Activated CD4-positive, alpha-beta T cell treated with anti-CD3 and anti-CD28 coated beads for 36 hours (primary cell): ENCODE results near the gene SULT2B1. TPM values are rescaled to one million over a fixed set of nuclear protein-coding genes. Genes with fewer than 3 reads are reported as not detected.

Source experiments
- ATAC-seq: fragments of 200-7000 bp; cut with Tn5 transposase; one replicate; pipeline ENCODE4 v1.10.0; 2021; ENCODE audit warnings: mild to moderate bottlenecking, moderate library complexity
- CTCF ChIA-PET: fragments of 350-600 bp; sonication (Branson Sonifier 250); formaldehyde crosslinking; loops from one replicate; lab custom pipeline; 2021; ENCODE audit warnings: antibody characterized with exemption; lab: Charles Lee
- POLR2A ChIA-PET: fragments of 350-600 bp; sonication (Branson Sonifier 250); formaldehyde crosslinking; loops from one replicate; lab custom pipeline; 2021; ENCODE audit warnings: antibody characterized with exemption, inconsistent platforms; lab: Charles Lee
- DNase-seq: peaks from one replicate; pipeline ENCODE4 v3.0.0-alpha.2; 2020
- H3K27ac Mint-ChIP-seq: one replicate; pipeline ENCODE4 v1.8.0; 2021; ENCODE audit warnings: mixed read lengths
- H3K27me3 Mint-ChIP-seq: one replicate; pipeline ENCODE4 v1.8.0; 2021; ENCODE audit warnings: mixed read lengths
- H3K36me3 Mint-ChIP-seq: one replicate; pipeline ENCODE4 v1.8.0; 2021; ENCODE audit warnings: low read depth, mixed read lengths
- H3K4me1 Mint-ChIP-seq: one replicate; pipeline ENCODE4 v1.8.0; 2021; ENCODE audit warnings: mixed read lengths
- H3K4me3 Mint-ChIP-seq: one replicate; pipeline ENCODE4 v1.8.0; 2021; ENCODE audit warnings: mild to moderate bottlenecking, moderate library complexity, mixed read lengths
- H3K9me3 Mint-ChIP-seq: one replicate; pipeline ENCODE4 v1.8.0; 2021; ENCODE audit warnings: low read depth, mixed read lengths
- intact Hi-C, 2 experiments: fragments of 100-400 bp; cut with DNase I in 1 of 2; cut with micrococcal nuclease in 1 of 2; formaldehyde crosslinking; loops; one replicate each; pipeline versions ENCODE4 v1.14.2 to v1.15.1; 2022 to 2024; cut with DNase I, micrococcal nuclease
- total RNA-seq, 2 experiments: library from RNA; stranded (reverse); gene quantifications; one replicate each; pipeline ENCODE4 v1.2.3, GENCODE V29; 2021

The SULT2B1 gene
- total RNA-seq, 2 experiments from 2014 or later = not detected

- peak; percentile 62 for DNase-seq
- H3K27ac Mint-ChIP-seq = peak within 1 kb of the TSS; percentile 99
- no peak for ATAC-seq
- peak within 1 kb of the TSS; percentile 83 for H3K4me3 Mint-ChIP-seq
- POLR2A ChIA-PET = interaction anchor here (1.3 kb wide), 1 partner anchor 18 kb away, joined by 3 read pairs; the partner anchor contains the start of genes RPL18 and SPHK2
- H3K4me1 Mint-ChIP-seq = peaks cover 57% of the 10 kb centered on the region
- CTCF ChIA-PET = interaction anchor here (0.7 kb wide), 1 partner anchor 273 kb away, joined by 4 read pairs; the partner anchor contains the start of gene TMEM143
- intact Hi-C loops = loop anchor here (1.0 to 10.0 kb wide), 10 partner anchors 77 to 1522 kb away; partner anchors contain the start of genes FTL (in 2 of the 2), ALDH16A1 (in 1 of the 2), GYS1 (in 1 of the 2) and NOSIP (in 1 of the 2)
- no peaks in the 10 kb centered on the region for H3K9me3 Mint-ChIP-seq
- peaks cover 11% of the 10 kb centered on the region for H3K36me3 Mint-ChIP-seq
- H3K27me3 Mint-ChIP-seq = no peaks in the 10 kb centered on the region
Measured at GRCh38 chr19:48636859-48637448, 85.0 kb downstream of the SULT2B1 start, which contains the start of gene DBP. TSS of gene DBP (minus strand) at chr19:48637379. CDS start at chr19:48636994, 385 bp downstream.

GRCh38 chr19:48637449-48637947 is 85.5 kb downstream of the SULT2B1 start:
- H3K4me3 Mint-ChIP-seq = peak overlapping the region; percentile 83
- H3K36me3 Mint-ChIP-seq = peaks cover 11% of the 10 kb centered on the region
- peak overlapping the region; percentile 99 for H3K27ac Mint-ChIP-seq
- DNase-seq (peak; percentile 98), ATAC-seq (peak; percentile 75)
- H3K27me3 Mint-ChIP-seq = no peaks in the 10 kb centered on the region
- H3K9me3 Mint-ChIP-seq = no peaks in the 10 kb centered on the region
- POLR2A ChIA-PET = interaction anchor here (1.3 kb wide), 1 partner anchor 18 kb away, joined by 3 read pairs; the partner anchor contains the start of genes RPL18 and SPHK2
- intact Hi-C loops = loop anchor here (1.0 to 10.0 kb wide), 10 partner anchors 77 to 1523 kb away; partner anchors contain the start of genes FTL (in 2 of the 2), ALDH16A1 (in 1 of the 2), GYS1 (in 1 of the 2) and NOSIP (in 1 of the 2)
- CTCF ChIA-PET = interaction anchor here (0.7 kb wide), 1 partner anchor 274 kb away, joined by 4 read pairs; the partner anchor contains the start of gene TMEM143
- peaks cover 54% of the 10 kb centered on the region for H3K4me1 Mint-ChIP-seq

GRCh38 chr19:48637948-48638830 is 86.2 kb downstream of the SULT2B1 start:
- Mint-ChIP-seq H3K9me3 (no peaks in the 10 kb centered on the region), H3K4me1 (peaks cover 48% of the 10 kb centered on the region), H3K27ac (peak overlapping the region; percentile 99), H3K27me3 (no peaks in the 10 kb centered on the region), H3K36me3 (peaks cover 11% of the 10 kb centered on the region), H3K4me3 (peak overlapping the region; percentile 83)
- intact Hi-C loops = loop anchor here (1.0 to 10.0 kb wide), 12 partner anchors 8 to 1523 kb away; partner anchors contain the start of genes FTL (in 2 of the 2), ALDH16A1 (in 1 of the 2), C19orf73 (in 1 of the 2) and CA11 (in 1 of the 2)
- ATAC-seq = peak; percentile 16
- ChIA-PET POLR2A (interaction anchor here (0.6 to 1.3 kb wide), 2 partner anchors 19 to 323 kb away, joined by 3 to 5 read pairs; partner anchors contain the start of genes RPL18 and SPHK2), CTCF (no interaction called here)
- DNase-seq = peak; percentile 85

- POLR2A ChIA-PET = no interaction called here
- peak overlapping the region; percentile 83 for H3K4me3 Mint-ChIP-seq
- intact Hi-C loops = loop anchor here (1.0 to 10.0 kb wide), 8 partner anchors 7 to 1524 kb away; partner anchors contain the start of genes FTL (in 2 of the 2), ALDH16A1 (in 1 of the 2), C19orf73 (in 1 of the 2) and CA11 (in 1 of the 2)
Measured at GRCh38 chr19:48638831-48639381, 86.9 kb downstream of the SULT2B1 start.

GRCh38 chr19:48639483-48640375 is 87.8 kb downstream of the SULT2B1 start:
- intact Hi-C loops = loop anchor here (2.0 to 10.0 kb wide), 7 partner anchors 325 to 1525 kb away; partner anchors contain the start of genes FTL (in 2 of the 2), ALDH16A1 (in 1 of the 2), C19orf73 (in 1 of the 2) and NOSIP (in 1 of the 2)
- POLR2A ChIA-PET = no interaction called here
- CTCF ChIA-PET = no interaction called here
- H3K27ac Mint-ChIP-seq = peak overlapping the region; percentile 82
- no peaks in the 10 kb centered on the region for H3K27me3 Mint-ChIP-seq
- no peaks in the 10 kb centered on the region for H3K9me3 Mint-ChIP-seq
- H3K4me3 Mint-ChIP-seq = peak overlapping the region; percentile 52
- DNase-seq (peak; percentile 38), ATAC-seq (no peak)
- H3K36me3 Mint-ChIP-seq = peaks cover 11% of the 10 kb centered on the region
- H3K4me1 Mint-ChIP-seq = peaks cover 40% of the 10 kb centered on the region

More at GRCh38 chr19:48638831-48639381, 86.9 kb downstream of the SULT2B1 start:
- H3K9me3 Mint-ChIP-seq = no peaks in the 10 kb centered on the region
- H3K4me1 Mint-ChIP-seq = peaks cover 42% of the 10 kb centered on the region
- peak overlapping the region; percentile 99 for H3K27ac Mint-ChIP-seq
- peaks cover 11% of the 10 kb centered on the region for H3K36me3 Mint-ChIP-seq
- CTCF ChIA-PET = no interaction called here
- DNase-seq = peak; percentile 33
- no peaks in the 10 kb centered on the region for H3K27me3 Mint-ChIP-seq
- ATAC-seq = no peak

GRCh38 chr19:48641850-48642249 is 89.9 kb downstream of the SULT2B1 start:
- DNase-seq (no peak), ATAC-seq (no peak)
- ChIA-PET CTCF (interaction anchor here (0.7 kb wide), 2 partner anchors 25 to 171 kb away, joined by 3 read pairs; no protein-coding TSS in a partner anchor), POLR2A (interaction anchor here (0.6 to 1.3 kb wide), 2 partner anchors 9 to 190 kb away, joined by 3 read pairs; no protein-coding TSS in a partner anchor)
- intact Hi-C loops = no loop called here
- H3K4me1 Mint-ChIP-seq = peaks cover 45% of the 10 kb centered on the region
- H3K4me3 Mint-ChIP-seq = no peak overlapping the region
- no peaks in the 10 kb centered on the region for H3K9me3 Mint-ChIP-seq
- H3K27ac Mint-ChIP-seq = no peak overlapping the region
- H3K27me3 Mint-ChIP-seq = no peaks in the 10 kb centered on the region
- peaks cover 11% of the 10 kb centered on the region for H3K36me3 Mint-ChIP-seq

GRCh38 chr19:48642862-48643261 is 90.9 kb downstream of the SULT2B1 start:
- H3K27ac Mint-ChIP-seq = no peak overlapping the region
- peaks cover 9% of the 10 kb centered on the region for H3K36me3 Mint-ChIP-seq
- ChIA-PET POLR2A (no interaction called here), CTCF (no interaction called here)
- ATAC-seq = no peak
- intact Hi-C loops = no loop called here
- peaks cover 45% of the 10 kb centered on the region for H3K4me1 Mint-ChIP-seq
- no peak overlapping the region for H3K4me3 Mint-ChIP-seq
- H3K27me3 Mint-ChIP-seq = no peaks in the 10 kb centered on the region
- no peak for DNase-seq
- H3K9me3 Mint-ChIP-seq = no peaks in the 10 kb centered on the region

- no peaks in the 10 kb centered on the region for H3K27me3 Mint-ChIP-seq
- no peak for ATAC-seq
- no peaks in the 10 kb centered on the region for H3K9me3 Mint-ChIP-seq
- POLR2A ChIA-PET = interaction anchor here (2.2 kb wide), 1 partner anchor 25 kb away, joined by 9 read pairs; the partner anchor contains the start of genes RPL18 and SPHK2
- peaks cover 42% of the 10 kb centered on the region for H3K4me1 Mint-ChIP-seq
- intact Hi-C loops = no loop called here
- CTCF ChIA-PET = interaction anchor here (0.8 to 2.4 kb wide), 3 partner anchors 11 to 198 kb away, joined by 4 to 13 read pairs (median 6); no protein-coding TSS in a partner anchor
- no peaks in the 10 kb centered on the region for H3K36me3 Mint-ChIP-seq
- DNase-seq = no peak
- no peak overlapping the region for H3K4me3 Mint-ChIP-seq
- no peak overlapping the region for H3K27ac Mint-ChIP-seq
Measured at GRCh38 chr19:48644355-48644754, 92.4 kb downstream of the SULT2B1 start.

- intact Hi-C loops = loop anchor here in 1 of 2 experiments (5.0 kb wide), 1 partner anchor 197 kb away; no protein-coding TSS in a partner anchor
Measured at GRCh38 chr19:48644839-48645619, 93.1 kb downstream of the SULT2B1 start.

More at GRCh38 chr19:48644839-48645619, 93.1 kb downstream of the SULT2B1 start:
- Mint-ChIP-seq H3K36me3 (no peaks in the 10 kb centered on the region), H3K27ac (peak overlapping the region; percentile 88), H3K4me3 (peak overlapping the region; percentile 79), H3K4me1 (peaks cover 43% of the 10 kb centered on the region), H3K9me3 (no peaks in the 10 kb centered on the region), H3K27me3 (no peaks in the 10 kb centered on the region)
- peak; percentile 88 for DNase-seq
- ChIA-PET CTCF (interaction anchor here (0.6 to 2.4 kb wide), 9 partner anchors 11 to 327 kb away, joined by 3 to 13 read pairs (median 4); partner anchors contain the start of genes HSD17B14, RPL18 and SPHK2), POLR2A (interaction anchor here (1.2 to 2.2 kb wide), 3 partner anchors 11 to 348 kb away, joined by 4 to 9 read pairs (median 7); partner anchors contain the start of genes GYS1, RPL18, RUVBL2 and SPHK2)
- ATAC-seq = peak; percentile 67
